Nucleus accumbens (tissue), 56 donors: ENCODE data around the gene KCNMB4.

ENCODE experiments used
- DNase-seq, 56 donors: peaks; one replicate each; lab custom pipeline; 2025; lab: John Stamatoyannopoulos, UW

Gene KCNMB4, protein sequence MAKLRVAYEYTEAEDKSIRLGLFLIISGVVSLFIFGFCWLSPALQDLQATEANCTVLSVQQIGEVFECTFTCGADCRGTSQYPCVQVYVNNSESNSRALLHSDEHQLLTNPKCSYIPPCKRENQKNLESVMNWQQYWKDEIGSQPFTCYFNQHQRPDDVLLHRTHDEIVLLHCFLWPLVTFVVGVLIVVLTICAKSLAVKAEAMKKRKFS

GRCh38 chr12:70365648-70366518, at the start of gene KCNMB4:
Gene KCNMB4 (plus strand): TSS chr12:70366290. CDS start chr12:70366735, 445 bp downstream.
- DNase-seq: peak in 54 of 56 donors; percentile 23 to 92 (median 73)

DNA sequence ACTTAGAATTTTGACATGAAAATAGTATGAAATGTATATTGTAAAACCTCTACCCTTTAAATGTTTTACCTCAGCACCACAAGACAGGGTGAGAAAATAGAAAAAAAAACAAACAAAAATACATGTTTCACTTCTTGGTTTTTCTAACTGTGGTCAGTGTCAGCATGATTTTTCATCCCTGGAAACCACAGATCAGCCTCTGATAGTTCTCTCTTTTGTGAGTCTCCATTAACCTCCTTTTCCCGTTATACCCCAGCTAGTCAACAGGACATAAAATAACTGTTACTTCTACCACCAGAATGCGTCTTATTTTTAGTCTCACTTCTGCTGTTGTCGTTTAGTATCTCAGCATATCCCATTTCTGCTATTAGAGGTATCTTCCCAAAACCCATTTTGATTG, 48.3 kb upstream of the KCNMB4 start:
- no peak for DNase-seq

- DNase-seq: no peak
Observed at GRCh38 chr12:70319605-70320004, 46.5 kb upstream of the KCNMB4 start.

GRCh38 chr12:70321191-70321590, 44.9 kb upstream of the KCNMB4 start:
- no peak for DNase-seq

DNA sequence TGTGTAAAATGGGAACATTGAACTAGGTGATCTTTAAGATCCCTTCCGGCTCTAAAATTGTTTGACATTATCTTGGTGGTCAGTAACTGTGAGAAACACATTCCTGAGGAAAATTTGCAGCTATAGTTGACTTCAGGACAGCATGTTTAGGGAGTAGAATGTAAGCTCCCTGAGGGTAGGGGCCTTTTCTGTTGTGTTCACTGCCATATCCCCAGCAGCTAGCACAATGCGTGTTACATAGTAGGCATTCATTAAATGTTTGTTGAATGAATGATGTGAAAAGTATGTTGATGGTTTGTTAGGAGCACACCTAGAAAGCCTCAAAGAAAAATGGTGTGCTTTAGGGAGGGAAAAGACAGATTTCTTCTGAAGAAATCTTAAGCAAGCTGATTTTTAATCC, 38.5 kb upstream of the KCNMB4 start:
- no peak for DNase-seq

GRCh38 chr12:70329728-70330127, 36.4 kb upstream of the KCNMB4 start:
- no peak for DNase-seq

- no peak for DNase-seq
Observed at GRCh38 chr12:70330158-70330557, 35.9 kb upstream of the KCNMB4 start.

GRCh38 chr12:70332236-70332635, 33.9 kb upstream of the KCNMB4 start:
- DNase-seq: no peak

- no peak for DNase-seq
Observed at GRCh38 chr12:70334742-70335141, 31.3 kb upstream of the KCNMB4 start.

GRCh38 chr12:70338531-70338930, 27.6 kb upstream of the KCNMB4 start:
- no peak for DNase-seq

GRCh38 chr12:70351076-70351475, 15.0 kb upstream of the KCNMB4 start:
- no peak for DNase-seq

- DNase-seq: no peak
Observed at GRCh38 chr12:70353780-70354660, 12.1 kb upstream of the KCNMB4 start.

DNA sequence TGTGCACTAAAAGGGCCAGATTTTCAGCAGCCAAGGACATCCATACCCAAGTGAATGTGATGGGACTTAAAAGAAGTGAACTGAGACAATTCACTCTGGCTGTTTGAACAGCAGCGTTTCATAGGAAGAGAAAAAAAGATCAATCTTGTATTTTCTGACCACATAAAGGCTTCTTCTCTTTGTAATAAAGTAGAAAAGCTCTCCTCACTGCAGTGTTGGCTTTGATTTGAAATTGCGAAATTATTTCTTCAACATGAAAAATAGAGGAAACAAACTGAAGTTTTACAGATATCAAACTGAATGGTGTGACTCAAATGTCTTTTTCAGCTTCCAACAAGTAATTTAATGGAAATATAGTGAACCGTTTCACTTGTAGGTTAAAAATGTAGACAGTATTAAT, 11.3 kb upstream of the KCNMB4 start:
- no peak for DNase-seq

GRCh38 chr12:70355972-70356371, 10.1 kb upstream of the KCNMB4 start:
- no peak for DNase-seq

GRCh38 chr12:70359458-70360197, 6.5 kb upstream of the KCNMB4 start:
- no peak for DNase-seq

DNA sequence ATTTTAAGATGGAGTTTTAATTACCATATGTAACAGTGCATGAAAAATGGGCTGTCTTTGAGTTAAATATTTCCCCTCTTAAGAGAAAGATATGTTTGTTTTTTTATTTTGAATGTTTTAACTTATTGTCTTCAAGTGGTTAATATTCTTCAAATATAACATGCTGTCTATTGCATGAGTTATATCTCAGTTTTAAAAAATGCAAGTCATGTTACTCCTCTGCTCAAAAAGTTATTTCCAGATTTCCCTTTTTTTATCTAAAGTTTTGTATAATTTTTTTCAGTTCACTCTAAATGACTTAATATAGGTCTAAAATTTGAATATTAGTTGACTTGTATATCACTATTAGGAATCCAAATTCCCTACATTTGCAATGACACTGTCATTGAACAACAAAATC, 5.9 kb upstream of the KCNMB4 start:
- DNase-seq: no peak

GRCh38 chr12:70364695-70365397, 1.2 kb upstream of the KCNMB4 start:
- DNase-seq: peak in 1 of 56 donors; percentile 8

GRCh38 chr12:70365398-70365647, 767 bp upstream of the KCNMB4 start:
- peak in 7 of 56 donors; percentile 15 to 46 (median 39) for DNase-seq

GRCh38 chr12:70366581-70367257, 629 bp downstream of the KCNMB4 start:
- peak in 47 of 56 donors; percentile 8 to 81 (median 55) for DNase-seq
